Osteoblast (primary cell): ENCODE measurements around the gene ANKRD6. TPM values are rescaled to one million over a fixed set of nuclear protein-coding genes. Genes with fewer than 3 reads are reported as not detected.

Source experiments
- DNase-seq: peaks from one replicate; pipeline ENCODE4 v3.0.0; 2011; ENCODE audit warnings: low spot score, mixed read lengths; ENCODE audit not compliant: insufficient read length; ENCODE audit errors: missing footprints
- H2AFZ ChIP-seq: 2 replicates; pipeline ENCODE4 v1.6.0; 2011; ENCODE audit warnings: mild to moderate bottlenecking, low read length
- H3K27ac ChIP-seq: 2 replicates; pipeline ENCODE4 v1.5.1; 2011; ENCODE audit warnings: mild to moderate bottlenecking, low read depth, low read length, moderate library complexity
- H3K27me3 ChIP-seq: 2 replicates; pipeline ENCODE4 v1.6.0; 2012; ENCODE audit warnings: mild to moderate bottlenecking, control low read depth, inconsistent platforms, low read length, moderate library complexity; ENCODE audit not compliant: insufficient read depth
- H3K36me3 ChIP-seq: 2 replicates; pipeline ENCODE4 v1.5.1; 2011; ENCODE audit warnings: mild to moderate bottlenecking, low read length, control low read depth, moderate library complexity; ENCODE audit not compliant: insufficient read depth
- H3K4me1 ChIP-seq: 2 replicates; pipeline ENCODE4 v1.5.1; 2011; ENCODE audit warnings: mild to moderate bottlenecking, low read length, control low read depth, moderate library complexity; ENCODE audit not compliant: insufficient read depth
- H3K4me2 ChIP-seq: 2 replicates; pipeline ENCODE4 v1.6.0; 2011; ENCODE audit warnings: mild to moderate bottlenecking, low read length; ENCODE audit not compliant: insufficient read depth
- H3K4me3 ChIP-seq: fragments of 200-600 bp; sonication (generic); 3 replicates; pipeline ENCODE4 v1.5.1; 2012; ENCODE audit warnings: mild to moderate bottlenecking, low read length, inconsistent platforms; ENCODE audit not compliant: insufficient read depth
- H3K79me2 ChIP-seq: 2 replicates; pipeline ENCODE4 v1.6.0; 2012; ENCODE audit warnings: mild to moderate bottlenecking, low read length, control low read depth, inconsistent platforms; ENCODE audit not compliant: insufficient read depth
- H3K9me3 ChIP-seq: 2 replicates; pipeline ENCODE4 v1.5.1; 2011; ENCODE audit warnings: low read depth, low read length, control low read depth
- H4K20me1 ChIP-seq: 2 replicates; pipeline ENCODE4 v1.6.0; 2012; ENCODE audit warnings: mild to moderate bottlenecking, low read length, control low read depth; ENCODE audit not compliant: insufficient read depth
- CTCF ChIP-seq: IDR thresholded peaks from 2 replicates; pipeline ENCODE4 v1.5.1; 2011; ENCODE audit warnings: mild to moderate bottlenecking, low read depth, low read length, moderate library complexity; ENCODE audit errors: extremely low read depth
- total RNA-seq: library from RNA; depleted of rRNA; stranded (reverse); fragments of >200 nt; gene quantifications from 2 replicates; pipeline ENCODE4 v1.2.3, GENCODE V29; 2012

Gene ANKRD6
- total RNA-seq, 1 donor: 11.2 TPM

DNA sequence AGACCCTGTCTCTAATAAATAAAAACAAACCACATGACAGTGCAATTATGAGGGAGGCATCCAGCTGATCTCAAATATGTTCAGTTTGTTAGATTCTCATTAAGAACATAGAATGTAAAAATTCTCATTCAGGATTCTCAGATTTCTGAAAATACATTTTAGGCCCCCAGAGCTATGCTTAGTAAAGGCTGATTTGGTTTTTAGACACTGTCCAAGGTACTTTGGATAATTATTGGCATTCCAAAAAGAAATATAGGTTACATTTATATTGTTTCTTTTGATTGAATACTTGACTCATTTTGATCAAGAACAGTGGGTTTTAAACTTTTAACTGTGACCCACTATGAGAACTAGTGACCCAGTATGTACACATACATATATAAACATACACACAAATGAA, 55.5 kb downstream of the ANKRD6 start:
- Histone ChIP-seq H3K9me3 (no peaks in the 10 kb centered on the region), H3K27me3 (no peaks in the 10 kb centered on the region), H3K4me1 (peaks cover under 1% of the 10 kb centered on the region), H3K4me3 (no peak overlapping the region), H3K79me2 (no peaks in the 10 kb centered on the region), H2AFZ (no peak overlapping the region), H4K20me1 (no peaks in the 10 kb centered on the region), H3K4me2 (no peak overlapping the region), H3K36me3 (no peaks in the 10 kb centered on the region), H3K27ac (no peak overlapping the region)
- no peak for TF ChIP-seq CTCF
- DNase-seq: no peak

DNA sequence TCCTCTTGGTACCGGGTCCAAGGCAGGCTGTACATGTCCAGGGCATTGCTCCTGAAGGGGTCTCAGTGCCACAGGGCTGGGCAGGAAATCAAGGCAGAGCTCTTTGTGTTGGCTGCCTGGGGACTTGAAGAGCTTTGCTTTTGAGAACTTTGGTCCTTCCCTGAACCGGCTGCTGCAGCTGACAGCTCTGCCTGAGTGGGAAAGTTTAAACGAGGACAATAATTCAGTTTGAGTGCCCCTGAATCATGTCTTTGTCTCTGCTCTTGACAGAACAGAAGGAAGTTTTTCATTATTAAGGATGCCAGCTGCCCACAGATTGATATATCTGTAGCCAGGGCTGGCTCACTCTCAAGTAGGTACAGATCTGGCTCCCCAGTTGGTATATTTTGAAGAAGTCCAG, 56.1 kb downstream of the ANKRD6 start:
- no peaks in the 10 kb centered on the region for H3K36me3 ChIP-seq
- no peaks in the 10 kb centered on the region for H3K4me1 ChIP-seq
- DNase-seq: no peak

GRCh38 chr6:89492025-89492640, 59.2 kb downstream of the ANKRD6 start:
- TF ChIP-seq CTCF: no peak
- Histone ChIP-seq H3K4me2 (no peak overlapping the region), H4K20me1 (no peaks in the 10 kb centered on the region)

More for the DNA sequence above, 56.1 kb downstream of the ANKRD6 start:
- TF ChIP-seq CTCF: no peak
- Histone ChIP-seq H2AFZ (no peak overlapping the region), H3K27ac (no peak overlapping the region), H3K4me2 (no peak overlapping the region), H3K9me3 (no peaks in the 10 kb centered on the region), H3K79me2 (no peaks in the 10 kb centered on the region), H3K4me3 (no peak overlapping the region), H3K27me3 (no peaks in the 10 kb centered on the region), H4K20me1 (no peaks in the 10 kb centered on the region)

GRCh38 chr6:89494131-89494793, 61.3 kb downstream of the ANKRD6 start:
- Histone ChIP-seq H3K27me3 (no peaks in the 10 kb centered on the region), H3K9me3 (no peaks in the 10 kb centered on the region), H3K27ac (no peak overlapping the region), H4K20me1 (no peaks in the 10 kb centered on the region), H3K36me3 (no peaks in the 10 kb centered on the region), H2AFZ (no peak overlapping the region), H3K79me2 (no peaks in the 10 kb centered on the region), H3K4me3 (no peak overlapping the region), H3K4me2 (no peak overlapping the region), H3K4me1 (no peaks in the 10 kb centered on the region)
- no peak for DNase-seq
- TF ChIP-seq CTCF: no peak

More at GRCh38 chr6:89492025-89492640, 59.2 kb downstream of the ANKRD6 start:
- Histone ChIP-seq H3K4me1 (no peaks in the 10 kb centered on the region), H2AFZ (no peak overlapping the region), H3K4me3 (no peak overlapping the region), H3K9me3 (no peaks in the 10 kb centered on the region), H3K79me2 (no peaks in the 10 kb centered on the region), H3K27me3 (no peaks in the 10 kb centered on the region), H3K27ac (no peak overlapping the region), H3K36me3 (no peaks in the 10 kb centered on the region)
- DNase-seq: no peak
